SH-SY5Y (cell line): ENCODE measurements around the gene CLPSL2.

ENCODE experiments used
- GATA2 ChIP-seq: IDR thresholded peaks from 2 replicates; pipeline ENCODE4 v1.6.1; 2011; ENCODE audit warnings: mild to moderate bottlenecking, low read depth, low read length
- GATA3 ChIP-seq: IDR thresholded peaks from 2 replicates; pipeline ENCODE4 v1.6.1; 2011; ENCODE audit warnings: low read depth, mild to moderate bottlenecking, low read length, moderate library complexity

- TF ChIP-seq GATA2 (no peak), GATA3 (no peak)
Measured at GRCh38 chr6:35739645-35740524, 36.5 kb upstream of the CLPSL2 start.
